H9 (cell line): ENCODE results near the gene S1PR2. TPM values are rescaled to one million over a fixed set of nuclear protein-coding genes. Genes with fewer than 3 reads are reported as not detected.

Source experiments
- DNase-seq: peaks from one replicate; pipeline ENCODE4 v3.0.0-alpha.2; 2017
- H2AFZ ChIP-seq: one replicate; pipeline ENCODE4 v1.6.1; 2013; ENCODE audit warnings: mild to moderate bottlenecking, low read length, control low read depth, moderate library complexity
- H2AK5ac ChIP-seq: 2 replicates; pipeline ENCODE4 v1.6.1; 2013; ENCODE audit warnings: low read length, control low read depth, mixed read lengths; ENCODE audit not compliant: insufficient read length
- H2BK120ac ChIP-seq: one replicate; pipeline ENCODE4 v1.6.1; 2013; ENCODE audit warnings: low read depth, mild to moderate bottlenecking, low read length, control low read depth, inconsistent platforms; ENCODE audit not compliant: poor library complexity, severe bottlenecking
- H2BK12ac ChIP-seq: 2 replicates; pipeline ENCODE4 v1.6.1; 2013; ENCODE audit warnings: low read length, control low read depth, mixed read lengths, low read depth; ENCODE audit not compliant: insufficient read length
- H2BK15ac ChIP-seq: 2 replicates; pipeline ENCODE4 v1.6.1; 2013; ENCODE audit warnings: low read depth, low read length, control low read depth
- H2BK20ac ChIP-seq: one replicate; pipeline ENCODE4 v1.6.1; 2013; ENCODE audit warnings: low read depth, mild to moderate bottlenecking, low read length, control low read depth, inconsistent platforms; ENCODE audit not compliant: poor library complexity, severe bottlenecking
- H2BK5ac ChIP-seq: 2 replicates; pipeline ENCODE4 v1.6.1; 2013; ENCODE audit warnings: low read length, control low read depth, mixed read lengths; ENCODE audit not compliant: insufficient read length
- H3K14ac ChIP-seq: 2 replicates; pipeline ENCODE4 v1.6.1; 2013; ENCODE audit warnings: low read length, control low read depth; ENCODE audit not compliant: insufficient read depth
- H3K18ac ChIP-seq: 2 replicates; pipeline ENCODE4 v1.6.1; 2013; ENCODE audit warnings: low read depth, mild to moderate bottlenecking, mixed read lengths, low read length, control low read depth; ENCODE audit not compliant: insufficient read length
- H3K23ac ChIP-seq: 2 replicates; pipeline ENCODE4 v1.6.1; 2013; ENCODE audit warnings: low read length, control low read depth, mixed read lengths, low read depth; ENCODE audit not compliant: insufficient read length
- H3K23me2 ChIP-seq: 2 replicates; pipeline ENCODE4 v1.6.1; 2013; ENCODE audit warnings: low read depth, mild to moderate bottlenecking, mixed read lengths, low read length, control low read depth; ENCODE audit not compliant: insufficient read length, poor library complexity, severe bottlenecking
- H3K27ac ChIP-seq: 2 replicates; pipeline ENCODE4 v1.5.1; 2013; ENCODE audit warnings: low read length, control low read depth, mixed read lengths, low read depth; ENCODE audit not compliant: insufficient read length
- H3K27me3 ChIP-seq: 2 replicates; pipeline ENCODE4 v1.6.1; 2013; ENCODE audit warnings: low read length, control low read depth, inconsistent platforms; ENCODE audit not compliant: insufficient read depth
- H3K4ac ChIP-seq: 2 replicates; pipeline ENCODE4 v1.6.1; 2013; ENCODE audit warnings: low read depth, mild to moderate bottlenecking, control low read depth, inconsistent platforms, low read length, moderate library complexity
- H3K4me1 ChIP-seq: 2 replicates; pipeline ENCODE4 v1.6.1; 2013; ENCODE audit warnings: low read length, control low read depth, inconsistent platforms; ENCODE audit not compliant: insufficient read depth
- H3K4me2 ChIP-seq: 2 replicates; pipeline ENCODE4 v1.6.1; 2013; ENCODE audit warnings: low read length, control low read depth, mixed read lengths; ENCODE audit not compliant: insufficient read length, insufficient read depth
- H3K56ac ChIP-seq: 2 replicates; pipeline ENCODE4 v1.6.1; 2013; ENCODE audit warnings: low read depth, mild to moderate bottlenecking, mixed read lengths, low read length, control low read depth; ENCODE audit not compliant: insufficient read length
- H3K79me1 ChIP-seq: 2 replicates; pipeline ENCODE4 v1.6.1; 2013; ENCODE audit warnings: low read depth, mild to moderate bottlenecking, moderate library complexity, low read length, control low read depth, inconsistent platforms; ENCODE audit not compliant: insufficient read depth, poor library complexity, severe bottlenecking
- H3K79me2 ChIP-seq: 2 replicates; pipeline ENCODE4 v1.6.1; 2013; ENCODE audit warnings: low read length, control low read depth, inconsistent platforms; ENCODE audit not compliant: insufficient read depth
- H3K9ac ChIP-seq: 2 replicates; pipeline ENCODE4 v1.6.1; 2013; ENCODE audit warnings: low read length, control low read depth, mixed read lengths; ENCODE audit not compliant: insufficient read length; ENCODE audit errors: extremely low read depth
- H3K9me3 ChIP-seq: one replicate; pipeline ENCODE4 v1.6.1; 2013; ENCODE audit warnings: low read depth, low read length, inconsistent platforms; ENCODE audit not compliant: control insufficient read depth
- H3T11ph ChIP-seq: one replicate; pipeline ENCODE4 v1.6.1; 2013; ENCODE audit warnings: mild to moderate bottlenecking, low read length, control low read depth, inconsistent platforms
- H4K20me1 ChIP-seq: one replicate; pipeline ENCODE4 v1.6.1; 2013; ENCODE audit not compliant: control insufficient read depth, insufficient read length, insufficient read depth
- H4K5ac ChIP-seq: 2 replicates; pipeline ENCODE4 v1.6.1; 2013; ENCODE audit warnings: low read depth, mild to moderate bottlenecking, mixed read lengths, low read length, control low read depth; ENCODE audit not compliant: insufficient read length
- H4K8ac ChIP-seq: replicated peaks from 2 replicates; pipeline ENCODE4 v1.6.1; 2013; ENCODE audit warnings: low read length, control low read depth, mixed read lengths, low read depth; ENCODE audit not compliant: insufficient read length
- H4K91ac ChIP-seq: 2 replicates; pipeline ENCODE4 v1.6.1; 2013; ENCODE audit warnings: low read depth, mild to moderate bottlenecking, moderate library complexity, mixed read lengths, low read length, control low read depth; ENCODE audit not compliant: insufficient read length
- H3K27ac Mint-ChIP-seq, 3 experiments: 2 replicates in 2 of 3; 3 replicates in 1 of 3; pipeline ENCODE4 v1.8.0; 2020 to 2021; ENCODE audit warnings: mixed read lengths in 3 of 3, mild to moderate bottlenecking in 1 of 3, moderate library complexity in 1 of 3
- H3K27me3 Mint-ChIP-seq: 2 replicates; pipeline ENCODE4 v1.8.0; 2021; ENCODE audit warnings: low read depth, mild to moderate bottlenecking, moderate library complexity, mixed read lengths
- H3K36me3 Mint-ChIP-seq, 3 experiments: 2 replicates in 2 of 3; 3 replicates in 1 of 3; pipeline ENCODE4 v1.8.0; 2020 to 2021; ENCODE audit warnings: low read depth in 3 of 3, mixed read lengths in 3 of 3; ENCODE audit not compliant: insufficient read depth in 1 of 3
- H3K4me1 Mint-ChIP-seq, 2 experiments: 2 replicates each; pipeline ENCODE4 v1.8.0; 2020; ENCODE audit warnings: mixed read lengths in 2 of 2
- H3K4me3 Mint-ChIP-seq, 2 experiments: 2 replicates in 1 of 2; 3 replicates in 1 of 2; pipeline ENCODE4 v1.8.0; 2020 to 2021; ENCODE audit warnings: mild to moderate bottlenecking in 2 of 2, mixed read lengths in 2 of 2, moderate library complexity in 1 of 2
- H3K9me3 Mint-ChIP-seq, 2 experiments: 2 replicates in 1 of 2; 3 replicates in 1 of 2; pipeline ENCODE4 v1.8.0; 2020; ENCODE audit warnings: mild to moderate bottlenecking in 2 of 2, mixed read lengths in 2 of 2, moderate library complexity in 1 of 2
- WGBS: extraction: QIAGEN DNeasy Blood & Tissue Kit; methylation state at CpG from one replicate; pipeline ENCODE4 v1.1.7; 2013; ENCODE audit warnings: missing lambda C conversion rate, low lambda C conversion rate, mixed read lengths; ENCODE audit not compliant: insufficient read length; ENCODE audit errors: extremely low coverage; 5-methylcytosine and 5-hydroxymethylcytosine counted together
- total RNA-seq: library from RNA; stranded (reverse); gene quantifications from 2 replicates; pipeline ENCODE4 v1.2.1, GENCODE V29; 2021
- TF ChIP-seq, protein P1 (sequence below): fragments of 200-600 bp; sonication (generic); conservative IDR thresholded peaks from 3 replicates; pipeline ENCODE4 v1.8.0; 2021; ENCODE audit warnings: antibody characterized with exemption, mild to moderate bottlenecking

Gene S1PR2
- total RNA-seq, 1 experiment from 2014 or later = 11.5 TPM

DNA sequence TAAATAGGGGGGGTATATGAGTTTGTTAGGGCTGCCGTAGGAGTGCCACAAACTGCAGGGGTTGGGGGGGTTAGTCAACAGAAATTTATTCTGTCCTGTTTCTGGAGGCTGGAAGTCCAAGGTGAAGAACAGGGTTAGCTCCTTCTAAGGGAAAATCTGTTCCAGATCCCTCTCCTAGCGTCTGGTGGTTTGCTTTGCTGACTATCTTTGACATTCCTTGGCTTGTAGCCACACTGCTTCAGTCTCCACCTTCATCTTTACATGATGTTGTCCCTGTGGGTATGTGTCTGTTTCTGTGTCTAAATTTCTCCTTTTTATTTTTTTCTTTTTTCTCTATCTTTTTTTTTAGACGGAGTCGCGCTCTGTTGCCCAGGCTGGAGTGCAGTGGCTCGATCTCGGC lies 31.6 kb upstream of the S1PR2 start:
- H4K8ac ChIP-seq = no peak overlapping the region
- no peaks in the 10 kb centered on the region for H3K23me2 ChIP-seq
- peaks cover 3 to 17% (median 11%) of the 10 kb centered on the region in 3 experiments; a peak in 5 of 7 replicates for H3K36me3 Mint-ChIP-seq
- no peak overlapping the region for H4K91ac ChIP-seq
- H2AK5ac ChIP-seq = no peak overlapping the region
- H3K4me1 ChIP-seq = no peaks in the 10 kb centered on the region; the same call in 1 of the 2 replicates
- H3K56ac ChIP-seq = no peak overlapping the region
- no peak overlapping the region for H3K18ac ChIP-seq
- H3K4me3 Mint-ChIP-seq = no peak overlapping the region
- no peak overlapping the region for H3K4ac ChIP-seq
- H3K27ac ChIP-seq = no peak overlapping the region
- peaks cover 8% of the 10 kb centered on the region for H3K27me3 Mint-ChIP-seq
- no peak overlapping the region for H3K27ac Mint-ChIP-seq
- H2BK120ac ChIP-seq = no peak overlapping the region
- no peaks in the 10 kb centered on the region for H4K20me1 ChIP-seq
- no peaks in the 10 kb centered on the region; a peak in 1 of 5 replicates for H3K9me3 Mint-ChIP-seq
- H2BK12ac ChIP-seq = no peak overlapping the region
- H3K79me1 ChIP-seq = no peaks in the 10 kb centered on the region
- no peak overlapping the region for H3K14ac ChIP-seq
- H2BK20ac ChIP-seq = no peak overlapping the region
- WGBS = no CpG with 5 or more reads among the region's 7 CpGs
- H3K27me3 ChIP-seq = no peaks in the 10 kb centered on the region
- H4K5ac ChIP-seq = no peak overlapping the region
- no peak overlapping the region for H3T11ph ChIP-seq
- no peak overlapping the region for H3K4me2 ChIP-seq
- DNase-seq = no peak
- H3K4me1 Mint-ChIP-seq = 0 out of 4 replicates have a peak, but pooled peaks cover 0 to 2% of the 10 kb centered on the region in 2 experiments
- TF ChIP-seq, protein P1, sequence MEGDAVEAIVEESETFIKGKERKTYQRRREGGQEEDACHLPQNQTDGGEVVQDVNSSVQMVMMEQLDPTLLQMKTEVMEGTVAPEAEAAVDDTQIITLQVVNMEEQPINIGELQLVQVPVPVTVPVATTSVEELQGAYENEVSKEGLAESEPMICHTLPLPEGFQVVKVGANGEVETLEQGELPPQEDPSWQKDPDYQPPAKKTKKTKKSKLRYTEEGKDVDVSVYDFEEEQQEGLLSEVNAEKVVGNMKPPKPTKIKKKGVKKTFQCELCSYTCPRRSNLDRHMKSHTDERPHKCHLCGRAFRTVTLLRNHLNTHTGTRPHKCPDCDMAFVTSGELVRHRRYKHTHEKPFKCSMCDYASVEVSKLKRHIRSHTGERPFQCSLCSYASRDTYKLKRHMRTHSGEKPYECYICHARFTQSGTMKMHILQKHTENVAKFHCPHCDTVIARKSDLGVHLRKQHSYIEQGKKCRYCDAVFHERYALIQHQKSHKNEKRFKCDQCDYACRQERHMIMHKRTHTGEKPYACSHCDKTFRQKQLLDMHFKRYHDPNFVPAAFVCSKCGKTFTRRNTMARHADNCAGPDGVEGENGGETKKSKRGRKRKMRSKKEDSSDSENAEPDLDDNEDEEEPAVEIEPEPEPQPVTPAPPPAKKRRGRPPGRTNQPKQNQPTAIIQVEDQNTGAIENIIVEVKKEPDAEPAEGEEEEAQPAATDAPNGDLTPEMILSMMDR = no peak
- H2BK5ac ChIP-seq = no peak overlapping the region
- no peak overlapping the region for H2BK15ac ChIP-seq
- H3K9me3 ChIP-seq = no peaks in the 10 kb centered on the region
- no peak overlapping the region for H3K23ac ChIP-seq
- no peak overlapping the region for H3K9ac ChIP-seq
- H2AFZ ChIP-seq = no peak overlapping the region
- H3K79me2 ChIP-seq = no peaks in the 10 kb centered on the region
